HepG2 (cell line): ENCODE results near the gene GRK6. TPM values are rescaled to one million over a fixed set of nuclear protein-coding genes. Genes with fewer than 3 reads are reported as not detected.

Source experiments
- CBFB ChIP-seq: sonication (generic); formaldehyde crosslinking; IDR thresholded peaks from 2 replicates; pipeline ENCODE4 v1.4.0; 2020; ENCODE audit warnings: missing genetic modification reagents
- CREM ChIP-seq, 2 experiments: sonication (generic) in 1 of 2; formaldehyde crosslinking in 1 of 2; IDR thresholded peaks; 2 replicates each; pipeline versions ENCODE4 v1.4.0 to v1.6.1; 2016 to 2020; ENCODE audit warnings: antibody characterized with exemption in 1 of 2, mild to moderate bottlenecking in 1 of 2, missing genetic modification reagents in 1 of 2
- ELF3 ChIP-seq: IDR thresholded peaks from 2 replicates; pipeline ENCODE4 v1.6.1; 2016; ENCODE audit warnings: missing genetic modification reagents, missing compliant biosample characterization
- HINFP ChIP-seq: sonication (generic); formaldehyde crosslinking; IDR thresholded peaks from 2 replicates; pipeline ENCODE4 v1.4.0; 2020; ENCODE audit warnings: low read depth, mild to moderate bottlenecking, missing genetic modification reagents
- JARID2 ChIP-seq: sonication (generic); formaldehyde crosslinking; IDR thresholded peaks from 2 replicates; pipeline ENCODE4 v1.8.1; 2023; ENCODE audit warnings: missing genetic modification reagents, inconsistent platforms; ENCODE audit not compliant: insufficient replicate concordance
- KLF15 ChIP-seq: sonication (generic); formaldehyde crosslinking; IDR thresholded peaks from 2 replicates; pipeline ENCODE4 v1.8.1; 2023; ENCODE audit warnings: borderline replicate concordance, mild to moderate bottlenecking, inconsistent platforms, missing genetic modification reagents, mixed read lengths
- MTA1 ChIP-seq: sonication (generic); formaldehyde crosslinking; IDR thresholded peaks from 2 replicates; pipeline ENCODE4 v1.4.0; 2020; ENCODE audit warnings: missing genetic modification reagents, mild to moderate bottlenecking, borderline replicate concordance
- MYPOP ChIP-seq: sonication (generic); formaldehyde crosslinking; IDR thresholded peaks from 2 replicates; pipeline ENCODE4 v1.8.1; 2023; ENCODE audit warnings: mild to moderate bottlenecking, moderate library complexity, missing genetic modification reagents
- ZNF337 ChIP-seq: sonication (generic); formaldehyde crosslinking; IDR thresholded peaks from 2 replicates; pipeline ENCODE4 v1.5.1; 2020; ENCODE audit warnings: missing genetic modification reagents, low read depth, mild to moderate bottlenecking, borderline replicate concordance
- ZNF501 ChIP-seq: sonication (generic); formaldehyde crosslinking; IDR thresholded peaks from 2 replicates; pipeline ENCODE4 v1.5.1; 2020; ENCODE audit warnings: mild to moderate bottlenecking, moderate library complexity, missing genetic modification reagents
- ZNF580 ChIP-seq: IDR thresholded peaks from 2 replicates; pipeline ENCODE4 v1.6.1; 2016; ENCODE audit warnings: low read depth, borderline replicate concordance
- ZNF792 ChIP-seq: IDR thresholded peaks from 2 replicates; pipeline ENCODE4 v1.6.1; 2016
- ZSCAN22 ChIP-seq: sonication (generic); formaldehyde crosslinking; IDR thresholded peaks from 2 replicates; pipeline ENCODE4 v1.4.0; 2020; ENCODE audit warnings: mild to moderate bottlenecking, missing genetic modification reagents
- polyA plus RNA-seq, 8 experiments: library from polyadenylated mRNA; depleted of rRNA in 3 of 8; stranded (reverse) in 7 of 8; unstranded in 1 of 8; fragments of >200 nt; fragmentation: Illumina TruSeq in 4 of 8; extraction: Trizol in 4 of 8; gene quantifications; 2 replicates each; pipeline versions ENCODE4 v1.2.1 to v1.2.3, GENCODE V29; 2011 to 2016; ENCODE audit warnings: low read depth in 4 of 8, missing spikeins in 1 of 8, mixed read lengths in 1 of 8; ENCODE audit not compliant: insufficient read depth in 1 of 8
- total RNA-seq, 5 experiments: library from RNA; depleted of rRNA; stranded (reverse); fragments of >200 nt; fragmentation: Illumina TruSeq; extraction: Trizol; gene quantifications; 2 replicates each; pipeline ENCODE4 v1.2.3, GENCODE V29; 2016; ENCODE audit warnings: low read depth in 1 of 5
- TF ChIP-seq, protein P1 (sequence below): sonication (generic); formaldehyde crosslinking; conservative IDR thresholded peaks from 2 replicates; pipeline ENCODE4 v1.4.0; 2020; ENCODE audit warnings: mild to moderate bottlenecking, missing genetic modification reagents, moderate library complexity
- TF ChIP-seq, protein P2 (sequence below): sonication (generic); formaldehyde crosslinking; IDR thresholded peaks from 2 replicates; pipeline ENCODE4 v1.4.0; 2020; ENCODE audit warnings: missing genetic modification reagents, low read depth, mild to moderate bottlenecking, borderline replicate concordance
- TF ChIP-seq, protein P3 (sequence below): sonication (generic); formaldehyde crosslinking; conservative IDR thresholded peaks from 2 replicates; pipeline ENCODE4 v1.8.0; 2022; ENCODE audit warnings: low read depth, missing genetic modification reagents

The GRK6 gene
- total and polyA plus RNA-seq, 2 of the 13 experiments (the other 11 are each of a cell fraction or from before 2014, with no cell fraction given), result 13.2 to 19.9 TPM

DNA sequence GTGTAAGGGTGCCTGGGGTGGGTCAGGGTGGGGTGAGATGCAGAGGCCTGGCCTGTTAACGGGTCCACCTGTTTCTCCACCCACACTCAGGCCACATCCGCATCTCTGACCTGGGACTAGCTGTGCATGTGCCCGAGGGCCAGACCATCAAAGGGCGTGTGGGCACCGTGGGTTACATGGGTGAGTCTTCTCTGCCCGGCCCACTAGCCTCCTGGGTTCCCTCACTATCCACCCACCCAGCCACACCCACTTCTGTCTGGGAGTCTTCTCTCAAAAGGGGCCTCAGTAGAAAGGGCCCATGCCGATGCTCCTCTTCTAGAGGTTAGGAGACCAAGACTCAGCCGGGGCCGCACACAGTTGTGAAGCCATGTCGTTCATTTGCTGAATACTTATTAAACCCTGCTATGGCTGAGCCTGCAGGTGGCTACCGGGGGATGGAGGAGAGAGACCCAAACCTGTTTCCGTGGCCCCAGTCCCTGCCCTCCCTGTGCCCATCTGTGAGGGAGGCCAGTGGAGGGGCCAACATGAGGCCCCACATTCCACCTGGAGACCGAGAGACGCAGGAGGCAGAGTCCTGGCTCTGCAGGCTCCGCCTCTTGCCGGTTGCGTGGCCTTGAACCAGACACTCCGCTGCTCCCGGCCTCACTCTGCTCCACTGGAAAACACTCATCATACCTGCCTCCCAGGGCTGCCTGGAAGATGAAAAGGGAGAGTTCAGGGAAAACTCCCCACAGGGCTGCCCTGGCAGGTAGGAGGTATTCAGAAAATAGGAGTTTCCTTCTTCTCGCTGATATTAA lies 8.7 kb downstream of the GRK6 start (continued):
- TF ChIP-seq, protein P1, sequence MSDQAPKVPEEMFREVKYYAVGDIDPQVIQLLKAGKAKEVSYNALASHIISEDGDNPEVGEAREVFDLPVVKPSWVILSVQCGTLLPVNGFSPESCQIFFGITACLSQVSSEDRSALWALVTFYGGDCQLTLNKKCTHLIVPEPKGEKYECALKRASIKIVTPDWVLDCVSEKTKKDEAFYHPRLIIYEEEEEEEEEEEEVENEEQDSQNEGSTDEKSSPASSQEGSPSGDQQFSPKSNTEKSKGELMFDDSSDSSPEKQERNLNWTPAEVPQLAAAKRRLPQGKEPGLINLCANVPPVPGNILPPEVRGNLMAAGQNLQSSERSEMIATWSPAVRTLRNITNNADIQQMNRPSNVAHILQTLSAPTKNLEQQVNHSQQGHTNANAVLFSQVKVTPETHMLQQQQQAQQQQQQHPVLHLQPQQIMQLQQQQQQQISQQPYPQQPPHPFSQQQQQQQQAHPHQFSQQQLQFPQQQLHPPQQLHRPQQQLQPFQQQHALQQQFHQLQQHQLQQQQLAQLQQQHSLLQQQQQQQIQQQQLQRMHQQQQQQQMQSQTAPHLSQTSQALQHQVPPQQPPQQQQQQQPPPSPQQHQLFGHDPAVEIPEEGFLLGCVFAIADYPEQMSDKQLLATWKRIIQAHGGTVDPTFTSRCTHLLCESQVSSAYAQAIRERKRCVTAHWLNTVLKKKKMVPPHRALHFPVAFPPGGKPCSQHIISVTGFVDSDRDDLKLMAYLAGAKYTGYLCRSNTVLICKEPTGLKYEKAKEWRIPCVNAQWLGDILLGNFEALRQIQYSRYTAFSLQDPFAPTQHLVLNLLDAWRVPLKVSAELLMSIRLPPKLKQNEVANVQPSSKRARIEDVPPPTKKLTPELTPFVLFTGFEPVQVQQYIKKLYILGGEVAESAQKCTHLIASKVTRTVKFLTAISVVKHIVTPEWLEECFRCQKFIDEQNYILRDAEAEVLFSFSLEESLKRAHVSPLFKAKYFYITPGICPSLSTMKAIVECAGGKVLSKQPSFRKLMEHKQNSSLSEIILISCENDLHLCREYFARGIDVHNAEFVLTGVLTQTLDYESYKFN (CRISPR knock-in tag), result peak; percentile 83
- TF ChIP-seq ZNF337 (CRISPR knock-in tag), result no peak
- no peak for TF ChIP-seq JARID2 (CRISPR knock-in tag)
- TF ChIP-seq, protein P2, sequence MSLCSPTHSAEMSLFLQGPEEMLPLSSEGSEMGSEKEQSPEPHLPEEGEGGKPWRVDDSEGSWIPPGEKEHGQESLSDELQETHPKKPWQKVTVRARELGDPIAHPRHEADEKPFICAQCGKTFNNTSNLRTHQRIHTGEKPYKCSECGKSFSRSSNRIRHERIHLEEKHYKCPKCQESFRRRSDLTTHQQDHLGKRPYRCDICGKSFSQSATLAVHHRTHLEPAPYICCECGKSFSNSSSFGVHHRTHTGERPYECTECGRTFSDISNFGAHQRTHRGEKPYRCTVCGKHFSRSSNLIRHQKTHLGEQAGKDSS, result no peak
- TF ChIP-seq KLF15 (CRISPR knock-in tag), result no peak
- peak; percentile 47; the same call in 1 of the 2 replicates for TF ChIP-seq MTA1 (CRISPR knock-in tag)
- TF ChIP-seq ELF3 (CRISPR knock-in tag), result peak; percentile 37
- TF ChIP-seq ZNF580 (CRISPR knock-in tag), result no peak
- TF ChIP-seq MYPOP (CRISPR knock-in tag), result 0 out of 2 replicates have a peak, but pooled peaks have one; percentile 36
- TF ChIP-seq ZSCAN22, result no peak
- TF ChIP-seq CREM (IDR thresholded peaks at IDR 0.05), result no peak
- no peak for TF ChIP-seq CREM (CRISPR knock-in tag; IDR thresholded peaks at IDR 0.05)
- TF ChIP-seq ZNF501 (CRISPR knock-in tag), result peak; percentile 66
- TF ChIP-seq ZNF792 (CRISPR knock-in tag), result no peak
- TF ChIP-seq, protein P3, sequence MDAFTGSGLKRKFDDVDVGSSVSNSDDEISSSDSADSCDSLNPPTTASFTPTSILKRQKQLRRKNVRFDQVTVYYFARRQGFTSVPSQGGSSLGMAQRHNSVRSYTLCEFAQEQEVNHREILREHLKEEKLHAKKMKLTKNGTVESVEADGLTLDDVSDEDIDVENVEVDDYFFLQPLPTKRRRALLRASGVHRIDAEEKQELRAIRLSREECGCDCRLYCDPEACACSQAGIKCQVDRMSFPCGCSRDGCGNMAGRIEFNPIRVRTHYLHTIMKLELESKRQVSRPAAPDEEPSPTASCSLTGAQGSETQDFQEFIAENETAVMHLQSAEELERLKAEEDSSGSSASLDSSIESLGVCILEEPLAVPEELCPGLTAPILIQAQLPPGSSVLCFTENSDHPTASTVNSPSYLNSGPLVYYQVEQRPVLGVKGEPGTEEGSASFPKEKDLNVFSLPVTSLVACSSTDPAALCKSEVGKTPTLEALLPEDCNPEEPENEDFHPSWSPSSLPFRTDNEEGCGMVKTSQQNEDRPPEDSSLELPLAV (CRISPR knock-in tag), result no peak
- no peak for TF ChIP-seq HINFP
- TF ChIP-seq CBFB, result no peak
